DND-41 (cell line): ENCODE measurements around the gene PRICKLE2.

Source experiments
- ATAC-seq: fragments of 200-7000 bp; cut with Tn5 transposase; 3 replicates; pipeline ENCODE4 v1.9.1; 2021; ENCODE audit warnings: low read depth; ENCODE audit not compliant: insufficient read depth
- DNase-seq: peaks from one replicate; pipeline ENCODE4 v3.0.0-alpha.2; 2020
- H2AFZ ChIP-seq: 2 replicates; pipeline ENCODE4 v1.6.0; 2012; ENCODE audit warnings: low read depth, low read length
- H3K27ac ChIP-seq: 2 replicates; pipeline ENCODE4 v1.5.1; 2012; ENCODE audit warnings: low read length, inconsistent platforms
- H3K27me3 ChIP-seq: fragments of 200-600 bp; sonication (generic); 2 replicates; pipeline ENCODE4 v1.6.0; 2012; ENCODE audit warnings: low read length, mild to moderate bottlenecking, inconsistent platforms; ENCODE audit not compliant: insufficient read depth, poor library complexity
- H3K36me3 ChIP-seq: 2 replicates; pipeline ENCODE4 v1.5.1; 2012; ENCODE audit warnings: low read length, inconsistent platforms; ENCODE audit not compliant: insufficient read depth
- H3K4me1 ChIP-seq: 2 replicates; pipeline ENCODE4 v1.5.1; 2012; ENCODE audit warnings: mild to moderate bottlenecking, low read length; ENCODE audit not compliant: insufficient read depth
- H3K4me2 ChIP-seq: 2 replicates; pipeline ENCODE4 v1.6.0; 2012; ENCODE audit warnings: mild to moderate bottlenecking, moderate library complexity, low read length, inconsistent platforms; ENCODE audit not compliant: insufficient read depth
- H3K4me3 ChIP-seq, 2 experiments: fragments of 200-600 bp in 1 of 2; shearing (Covaris generic) in 1 of 2; 2 replicates each; pipeline ENCODE4 v1.5.1; 2012 to 2016; ENCODE audit warnings: inconsistent platforms in 2 of 2, low read length in 2 of 2, mild to moderate bottlenecking in 2 of 2, low read depth in 1 of 2, moderate library complexity in 1 of 2
- H3K79me2 ChIP-seq: 2 replicates; pipeline ENCODE4 v1.6.0; 2012; ENCODE audit warnings: low read length, inconsistent platforms; ENCODE audit not compliant: insufficient read depth
- H3K9ac ChIP-seq: 2 replicates; pipeline ENCODE4 v1.6.0; 2012; ENCODE audit warnings: low read depth, mild to moderate bottlenecking, inconsistent platforms, low read length, moderate library complexity
- H3K9me3 ChIP-seq: 2 replicates; pipeline ENCODE4 v1.5.1; 2012; ENCODE audit warnings: low read length, moderate library complexity, mild to moderate bottlenecking, inconsistent platforms; ENCODE audit not compliant: insufficient read depth, severe bottlenecking
- H4K20me1 ChIP-seq: 2 replicates; pipeline ENCODE4 v1.6.0; 2012; ENCODE audit warnings: low read length; ENCODE audit not compliant: insufficient read depth
- EZH2 ChIP-seq: IDR thresholded peaks from 3 replicates; pipeline ENCODE4 v1.6.1; 2012; ENCODE audit warnings: borderline replicate concordance, low read depth, mild to moderate bottlenecking, moderate library complexity, low read length, inconsistent platforms; ENCODE audit not compliant: severe bottlenecking
- TF ChIP-seq, protein P1 (sequence below): IDR thresholded peaks from 2 replicates; pipeline ENCODE4 v1.5.1; 2012; ENCODE audit warnings: borderline replicate concordance, low read length, moderate library complexity, mild to moderate bottlenecking; ENCODE audit not compliant: poor library complexity, severe bottlenecking; ENCODE audit errors: extremely low read depth

PRICKLE2 gene

DNA sequence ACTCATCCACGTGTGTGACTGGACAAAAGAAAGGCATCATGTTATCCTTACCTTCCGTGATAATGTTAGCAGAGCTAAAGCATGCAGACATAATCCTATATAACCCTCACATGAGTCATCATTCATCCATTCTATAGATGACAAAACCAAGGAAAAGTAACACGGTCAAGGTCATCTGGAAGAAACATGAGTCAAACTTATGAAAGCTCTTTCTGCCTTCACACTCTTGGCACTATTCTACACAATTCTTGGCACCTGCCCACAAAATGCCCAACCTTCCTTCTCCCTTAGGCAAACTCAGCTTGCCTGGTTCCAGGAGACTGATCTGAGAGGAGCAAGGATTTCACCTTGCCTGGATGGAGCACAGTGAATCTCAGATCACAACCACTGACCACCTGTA is 66.9 kb downstream of the PRICKLE2 start:
- no peak overlapping the region for H3K27ac ChIP-seq
- DNase-seq: no peak

DNA sequence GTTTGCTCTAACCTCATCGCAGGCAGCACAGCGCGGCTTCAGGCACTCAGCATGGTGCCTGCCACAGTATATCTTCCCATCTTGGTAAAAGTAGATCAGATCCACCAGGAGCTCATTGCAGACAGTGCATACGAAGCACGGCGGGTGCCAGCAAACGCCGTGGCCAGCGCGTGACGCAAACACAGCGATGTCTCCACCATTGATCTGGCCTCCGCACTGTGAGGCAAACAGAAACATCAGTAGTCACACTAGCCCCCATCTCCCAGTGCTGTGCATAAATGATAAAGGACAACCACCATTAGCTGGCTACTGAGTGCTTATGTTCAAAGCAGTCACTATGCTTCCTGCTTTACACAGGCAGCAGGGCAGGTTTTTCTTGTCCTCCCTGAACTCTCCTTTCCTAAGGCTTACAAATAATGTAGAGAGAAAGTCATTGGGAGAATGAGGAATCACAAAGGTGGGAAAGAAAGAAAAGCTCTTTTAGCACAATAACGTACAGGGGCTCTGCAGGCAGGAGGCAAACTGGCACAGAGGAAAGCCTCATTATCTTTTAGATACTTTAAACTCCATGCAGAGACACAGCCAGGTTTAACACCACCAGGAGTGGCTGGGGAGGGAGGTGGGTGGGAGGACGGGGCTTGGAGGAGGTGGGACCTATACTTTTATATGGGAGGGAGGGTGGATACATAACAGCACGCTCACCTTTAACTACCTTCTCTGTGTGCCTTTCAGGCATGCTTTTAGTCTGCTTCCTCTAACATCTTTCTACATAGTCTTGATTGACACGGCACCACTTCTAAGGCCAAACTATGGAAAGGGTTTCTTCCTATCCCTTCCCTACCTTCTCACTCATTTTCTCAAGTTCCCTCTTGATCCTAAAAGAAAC is 67.9 kb downstream of the PRICKLE2 start:
- Histone ChIP-seq H3K36me3 (no peaks in the 10 kb centered on the region), H2AFZ (no peak overlapping the region)

More for the DNA sequence above, 66.9 kb downstream of the PRICKLE2 start:
- no peak overlapping the region for H3K4me2 ChIP-seq
- no peak overlapping the region for H3K4me3 ChIP-seq
- H3K9ac ChIP-seq: no peak overlapping the region
- TF ChIP-seq, protein P1, sequence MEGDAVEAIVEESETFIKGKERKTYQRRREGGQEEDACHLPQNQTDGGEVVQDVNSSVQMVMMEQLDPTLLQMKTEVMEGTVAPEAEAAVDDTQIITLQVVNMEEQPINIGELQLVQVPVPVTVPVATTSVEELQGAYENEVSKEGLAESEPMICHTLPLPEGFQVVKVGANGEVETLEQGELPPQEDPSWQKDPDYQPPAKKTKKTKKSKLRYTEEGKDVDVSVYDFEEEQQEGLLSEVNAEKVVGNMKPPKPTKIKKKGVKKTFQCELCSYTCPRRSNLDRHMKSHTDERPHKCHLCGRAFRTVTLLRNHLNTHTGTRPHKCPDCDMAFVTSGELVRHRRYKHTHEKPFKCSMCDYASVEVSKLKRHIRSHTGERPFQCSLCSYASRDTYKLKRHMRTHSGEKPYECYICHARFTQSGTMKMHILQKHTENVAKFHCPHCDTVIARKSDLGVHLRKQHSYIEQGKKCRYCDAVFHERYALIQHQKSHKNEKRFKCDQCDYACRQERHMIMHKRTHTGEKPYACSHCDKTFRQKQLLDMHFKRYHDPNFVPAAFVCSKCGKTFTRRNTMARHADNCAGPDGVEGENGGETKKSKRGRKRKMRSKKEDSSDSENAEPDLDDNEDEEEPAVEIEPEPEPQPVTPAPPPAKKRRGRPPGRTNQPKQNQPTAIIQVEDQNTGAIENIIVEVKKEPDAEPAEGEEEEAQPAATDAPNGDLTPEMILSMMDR: no peak
- TF ChIP-seq EZH2: no peak
- peaks cover 10% of the 10 kb centered on the region for H3K27me3 ChIP-seq
- ATAC-seq: no peak
- no peaks in the 10 kb centered on the region for H3K9me3 ChIP-seq
- H2AFZ ChIP-seq: no peak overlapping the region
- H3K36me3 ChIP-seq: no peaks in the 10 kb centered on the region
- H3K79me2 ChIP-seq: no peaks in the 10 kb centered on the region
- H4K20me1 ChIP-seq: no peaks in the 10 kb centered on the region
- no peaks in the 10 kb centered on the region for H3K4me1 ChIP-seq

DNA sequence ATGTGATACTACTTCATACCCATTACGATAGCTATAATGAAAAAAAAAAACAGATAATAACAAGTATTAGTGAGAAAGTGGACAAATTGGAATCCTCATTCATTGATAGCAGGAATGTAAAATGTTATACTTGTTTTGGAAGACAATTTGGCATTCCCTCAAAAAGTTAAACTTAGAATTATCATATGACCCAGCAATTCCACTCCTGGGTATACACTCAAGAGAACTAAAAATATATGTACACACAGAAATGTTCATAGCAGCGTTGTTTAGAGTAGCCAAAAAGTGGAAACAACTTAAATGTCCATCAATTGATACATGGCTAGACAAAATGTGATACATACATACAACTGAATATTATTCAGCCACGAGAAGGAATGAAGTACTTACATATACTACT is 69.9 kb downstream of the PRICKLE2 start:
- H4K20me1 ChIP-seq: no peaks in the 10 kb centered on the region
- no peaks in the 10 kb centered on the region for H3K36me3 ChIP-seq
- H2AFZ ChIP-seq: no peak overlapping the region
- peaks cover 2% of the 10 kb centered on the region for H3K27me3 ChIP-seq
- no peak for TF ChIP-seq EZH2
- TF ChIP-seq, protein P1: no peak
- ATAC-seq: no peak
- no peak overlapping the region for H3K4me3 ChIP-seq
- H3K4me1 ChIP-seq: no peaks in the 10 kb centered on the region
- no peak for DNase-seq
- H3K79me2 ChIP-seq: no peaks in the 10 kb centered on the region
- no peak overlapping the region for H3K27ac ChIP-seq
- no peaks in the 10 kb centered on the region for H3K9me3 ChIP-seq
- no peak overlapping the region for H3K4me2 ChIP-seq
- H3K9ac ChIP-seq: no peak overlapping the region

More for the DNA sequence above, 67.9 kb downstream of the PRICKLE2 start:
- Histone ChIP-seq H3K79me2 (no peaks in the 10 kb centered on the region), H3K4me2 (no peak overlapping the region), H3K9ac (no peak overlapping the region), H3K27me3 (peaks cover 10% of the 10 kb centered on the region), H3K4me3 (no peak overlapping the region), H3K4me1 (no peaks in the 10 kb centered on the region), H3K9me3 (no peaks in the 10 kb centered on the region), H3K27ac (no peak overlapping the region), H4K20me1 (no peaks in the 10 kb centered on the region)
- TF ChIP-seq, protein P1: no peak
- no peak for TF ChIP-seq EZH2
- no peak for ATAC-seq
- DNase-seq: no peak
